ENCODE data around the gene SLAMF6.

- TF ChIP-seq CTCF (IDR thresholded peaks at IDR 0.05) (no peak), POLR2A (IDR thresholded peaks at IDR 0.05) (no peak), EP300 (IDR thresholded peaks at IDR 0.05) (no peak)
These were observed 26.1 kb upstream of the SLAMF6 start for GRCh38 chr1:160548960-160549664.

Measured in ovary (tissue), 3 donors.